Cortex of kidney (tissue), 1 donor: ENCODE results near the gene CCDC8.
"Not testable (repeated sequence)": the region's sequence is repeated elsewhere in the genome, so short reads cannot be mapped to it uniquely, and the experiment has no call there.

ENCODE experiments used
- DNase-seq: peaks from one replicate; lab custom pipeline; 2025; lab: John Stamatoyannopoulos, UW

The CCDC8 gene

GRCh38 chr19:46428239-46429135 lies 15.1 kb upstream of the CCDC8 start, which contains the start of gene PNMA8C:
Gene PNMA8C (minus strand): TSS chr19:46428936. CDS start chr19:46428359, 577 bp downstream.
- DNase-seq, result no peak

GRCh38 chr19:46427518-46428045 lies 14.2 kb upstream of the CCDC8 start:
- DNase-seq, result no peak

- DNase-seq, result no peak
These were observed 13.3 kb upstream of the CCDC8 start for GRCh38 chr19:46426506-46427162.

GRCh38 chr19:46426035-46426505 lies 12.7 kb upstream of the CCDC8 start:
- no peak for DNase-seq

- DNase-seq, result no peak
These were observed 9.8 kb upstream of the CCDC8 start for GRCh38 chr19:46423188-46423587.

GRCh38 chr19:46422344-46422743 lies 9.0 kb upstream of the CCDC8 start:
- DNase-seq, result no peak

- DNase-seq, result no peak
These were observed 6.7 kb upstream of the CCDC8 start for GRCh38 chr19:46420056-46420455.

- DNase-seq, result not testable (repeated sequence)
These were observed 2.7 kb upstream of the CCDC8 start for GRCh38 chr19:46415804-46416709.

- not testable (repeated sequence) for DNase-seq
These were observed 1.5 kb upstream of the CCDC8 start for GRCh38 chr19:46414899-46415298.

- no peak for DNase-seq
These were observed 608 bp downstream of the CCDC8 start for GRCh38 chr19:46412650-46413261.

GRCh38 chr19:46411925-46412649 lies 1.3 kb downstream of the CCDC8 start:
- DNase-seq, result no peak

GRCh38 chr19:46411088-46411924 lies 2.1 kb downstream of the CCDC8 start:
- DNase-seq, result no peak

- DNase-seq, result no peak
These were observed 2.9 kb downstream of the CCDC8 start for GRCh38 chr19:46410205-46411087.

- DNase-seq, result no peak
These were observed 4.2 kb downstream of the CCDC8 start for GRCh38 chr19:46409191-46409590.

GRCh38 chr19:46408664-46409039 lies 4.7 kb downstream of the CCDC8 start:
- DNase-seq, result no peak

- DNase-seq, result no peak
These were observed 5.3 kb downstream of the CCDC8 start for GRCh38 chr19:46407856-46408663.

GRCh38 chr19:46406976-46407375 lies 6.4 kb downstream of the CCDC8 start:
- no peak for DNase-seq
